Loucy (cell line): ENCODE data around the gene NCAPH2.

Experiments used
- CTCF ChIP-seq: fragments of 200-600 bp; sonication (generic); conservative IDR thresholded peaks from 2 replicates; pipeline ENCODE4 v1.5.1; 2014; ENCODE audit warnings: mild to moderate bottlenecking, antibody characterized with exemption, low read length
- EZH2phosphoT487 ChIP-seq: fragments of 200-600 bp; IDR thresholded peaks from 2 replicates; pipeline ENCODE4 v1.6.1; 2018; ENCODE audit warnings: antibody characterized with exemption, mild to moderate bottlenecking, moderate library complexity, borderline replicate concordance

DNA sequence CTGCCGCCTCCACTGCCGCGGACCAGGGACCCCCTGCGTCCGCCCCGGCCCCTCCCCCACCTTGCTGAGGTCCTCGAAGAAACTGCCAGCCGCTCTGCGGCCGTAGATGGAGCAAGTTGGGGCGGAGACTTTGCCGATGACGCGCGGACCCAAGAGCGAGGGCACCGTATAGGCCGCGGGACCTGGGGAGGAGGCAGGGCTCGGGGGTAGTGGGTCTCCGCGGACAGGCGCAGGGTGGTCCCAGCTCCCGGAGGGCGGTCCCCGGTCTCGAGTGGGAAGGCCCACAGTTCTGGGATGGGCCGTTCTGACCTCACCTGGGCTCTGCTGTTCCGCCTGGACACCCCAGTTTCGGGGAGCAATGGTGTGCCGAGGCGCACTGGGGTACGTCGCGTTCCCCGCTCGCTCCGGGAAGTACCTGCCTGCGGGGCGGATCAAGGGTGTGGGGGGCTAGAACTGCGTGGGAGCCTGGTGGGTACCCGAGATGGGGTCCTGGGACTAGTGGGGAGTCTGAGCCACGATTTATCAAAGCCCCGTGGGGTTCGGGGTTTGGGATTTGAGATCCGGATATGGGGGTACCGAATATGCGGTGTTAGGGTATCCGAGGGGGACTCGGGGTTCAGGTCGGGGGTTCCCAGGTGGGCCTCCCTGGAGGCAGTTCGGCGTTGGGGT lies 23.0 kb downstream of the NCAPH2 start:
- no peak for TF ChIP-seq CTCF
- TF ChIP-seq EZH2phosphoT487, result no peak
